ENCODE measurements around the gene CHCHD3. TPM values are rescaled to one million over a fixed set of nuclear protein-coding genes. Genes with fewer than 3 reads are reported as not detected.

Gene CHCHD3
- total and polyA plus RNA-seq, 2 donors (not counting 1 experiment from before 2014, with no cell fraction given) = 80.8 to 94.0 TPM

DNA sequence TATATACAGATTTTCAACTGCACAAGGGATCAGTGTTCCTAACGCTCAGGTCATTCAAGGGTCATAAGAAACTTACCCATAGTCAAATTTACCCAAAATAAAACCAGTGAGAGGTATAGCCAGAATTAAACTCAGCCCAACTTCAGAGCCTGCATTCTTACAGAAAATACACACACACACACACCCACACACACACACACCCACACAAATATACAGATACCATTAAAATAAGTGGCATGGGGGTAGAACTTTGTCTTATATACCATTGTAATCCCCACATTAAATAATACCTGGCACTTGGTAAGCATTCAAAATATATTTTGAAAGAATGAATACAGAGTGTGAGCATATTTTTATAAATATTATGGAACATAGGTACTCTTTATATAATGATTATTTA, 93.8 kb downstream of the CHCHD3 start:
- H3K4me2 ChIP-seq (ENCODE audit: extremely low read depth, insufficient read depth, low read length) = no peak overlapping the region
- H3K27me3 ChIP-seq (ENCODE audit: control insufficient read depth, insufficient read depth, low read length) = no peaks in the 10 kb centered on the region
- H3K9ac ChIP-seq (ENCODE audit: insufficient read depth, low read length) = no peak overlapping the region
- H3K27ac ChIP-seq (ENCODE audit: insufficient read depth, low read length) = no peak overlapping the region
- H4K20me1 ChIP-seq (ENCODE audit: control insufficient read depth, extremely low read depth, insufficient read depth, low read length) = no peaks in the 10 kb centered on the region
- H3K9me3 ChIP-seq (ENCODE audit: control insufficient read depth, insufficient read depth, low read depth, low read length) = no peaks in the 10 kb centered on the region
- peaks cover 4% of the 10 kb centered on the region for H3K79me2 ChIP-seq (ENCODE audit: control insufficient read depth, insufficient read depth, low read length)
- no peaks in the 10 kb centered on the region for H3K36me3 ChIP-seq (ENCODE audit: control insufficient read depth, insufficient read depth, low read length)
- H2AFZ ChIP-seq (ENCODE audit: low read length) = no peak overlapping the region
- DNase-seq (ENCODE audit: low read depth in 2 of 2) = no peak
- H3K4me3 ChIP-seq (replicated peaks in 1 of 4; ENCODE audit: control extremely low read depth in 1 of 4, insufficient read depth in 1 of 4, low read depth in 3 of 4, low read length in 4 of 4) = no peak overlapping the region
- no peak for TF ChIP-seq EZH2 (IDR thresholded peaks at IDR 0.05; ENCODE audit: low read length, missing control alignments)
- TF ChIP-seq, protein P1, sequence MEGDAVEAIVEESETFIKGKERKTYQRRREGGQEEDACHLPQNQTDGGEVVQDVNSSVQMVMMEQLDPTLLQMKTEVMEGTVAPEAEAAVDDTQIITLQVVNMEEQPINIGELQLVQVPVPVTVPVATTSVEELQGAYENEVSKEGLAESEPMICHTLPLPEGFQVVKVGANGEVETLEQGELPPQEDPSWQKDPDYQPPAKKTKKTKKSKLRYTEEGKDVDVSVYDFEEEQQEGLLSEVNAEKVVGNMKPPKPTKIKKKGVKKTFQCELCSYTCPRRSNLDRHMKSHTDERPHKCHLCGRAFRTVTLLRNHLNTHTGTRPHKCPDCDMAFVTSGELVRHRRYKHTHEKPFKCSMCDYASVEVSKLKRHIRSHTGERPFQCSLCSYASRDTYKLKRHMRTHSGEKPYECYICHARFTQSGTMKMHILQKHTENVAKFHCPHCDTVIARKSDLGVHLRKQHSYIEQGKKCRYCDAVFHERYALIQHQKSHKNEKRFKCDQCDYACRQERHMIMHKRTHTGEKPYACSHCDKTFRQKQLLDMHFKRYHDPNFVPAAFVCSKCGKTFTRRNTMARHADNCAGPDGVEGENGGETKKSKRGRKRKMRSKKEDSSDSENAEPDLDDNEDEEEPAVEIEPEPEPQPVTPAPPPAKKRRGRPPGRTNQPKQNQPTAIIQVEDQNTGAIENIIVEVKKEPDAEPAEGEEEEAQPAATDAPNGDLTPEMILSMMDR (conservative IDR thresholded peaks at IDR 0.05 in 1 of 2, IDR thresholded peaks at IDR 0.05 in 1 of 2; ENCODE audit: low read depth in 1 of 2, low read length in 2 of 2) = no peak
- H3K4me1 ChIP-seq (ENCODE audit: control insufficient read depth, extremely low read depth, insufficient read depth, low read length) = no peaks in the 10 kb centered on the region

DNA sequence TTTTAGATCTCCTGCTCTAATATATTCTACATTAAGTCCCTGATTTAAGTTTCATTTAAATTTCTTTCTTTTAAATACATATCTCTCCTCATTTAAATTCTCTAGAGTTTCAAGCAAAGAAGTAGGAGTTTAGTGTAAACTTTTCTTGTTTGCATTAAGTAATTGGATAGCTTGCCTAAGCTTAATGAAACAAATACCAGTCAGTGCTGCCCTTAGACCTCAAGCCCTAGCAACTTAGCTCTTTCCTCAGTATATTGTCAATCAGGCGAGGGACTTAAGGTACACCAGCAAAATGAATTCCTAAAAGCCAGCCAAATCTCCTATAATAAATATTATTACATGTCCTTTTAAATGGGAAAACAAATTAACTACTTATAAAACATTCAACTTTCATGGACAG, 101.5 kb downstream of the CHCHD3 start:
- Histone ChIP-seq H3K9me3 (ENCODE audit: control insufficient read depth, insufficient read depth, low read depth, low read length) (no peaks in the 10 kb centered on the region), H2AFZ (ENCODE audit: low read length) (no peak overlapping the region), H3K27ac (ENCODE audit: insufficient read depth, low read length) (no peak overlapping the region), H3K36me3 (ENCODE audit: control insufficient read depth, insufficient read depth, low read length) (no peaks in the 10 kb centered on the region), H3K79me2 (ENCODE audit: control insufficient read depth, insufficient read depth, low read length) (peaks cover 3% of the 10 kb centered on the region), H3K9ac (ENCODE audit: insufficient read depth, low read length) (no peak overlapping the region), H3K27me3 (ENCODE audit: control insufficient read depth, insufficient read depth, low read length) (no peaks in the 10 kb centered on the region), H3K4me1 (ENCODE audit: control insufficient read depth, extremely low read depth, insufficient read depth, low read length) (no peaks in the 10 kb centered on the region), H4K20me1 (ENCODE audit: control insufficient read depth, extremely low read depth, insufficient read depth, low read length) (peaks cover 2% of the 10 kb centered on the region), H3K4me3 (replicated peaks in 1 of 4; ENCODE audit: control extremely low read depth in 1 of 4, insufficient read depth in 1 of 4, low read depth in 3 of 4, low read length in 4 of 4) (no peak overlapping the region), H3K4me2 (ENCODE audit: extremely low read depth, insufficient read depth, low read length) (no peak overlapping the region)
- DNase-seq (ENCODE audit: low read depth in 2 of 2) = no peak
- TF ChIP-seq EZH2 (IDR thresholded peaks at IDR 0.05; ENCODE audit: low read length, missing control alignments) = no peak
- TF ChIP-seq, protein P1 (conservative IDR thresholded peaks at IDR 0.05 in 1 of 2, IDR thresholded peaks at IDR 0.05 in 1 of 2; ENCODE audit: low read depth in 1 of 2, low read length in 2 of 2) = no peak

DNA sequence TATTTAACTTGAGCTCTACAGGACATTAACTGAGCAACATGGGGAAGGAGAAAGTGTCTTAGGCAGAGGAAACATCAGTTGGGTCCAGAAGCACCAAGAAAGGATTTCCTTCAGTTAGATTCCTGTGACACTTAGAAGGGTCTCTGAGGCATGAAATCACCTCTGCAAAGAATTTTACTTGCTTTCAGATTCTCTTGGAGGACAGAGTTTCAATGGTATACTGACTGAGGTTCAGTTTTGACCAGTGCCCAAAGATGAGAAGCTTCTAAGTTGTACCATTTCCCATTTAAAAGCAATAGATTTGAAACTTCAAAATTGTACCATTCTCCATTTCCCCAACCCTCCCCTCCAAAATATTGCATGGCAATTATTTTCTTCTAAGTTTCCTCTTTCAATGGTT, 102.4 kb downstream of the CHCHD3 start:
- peaks cover 3% of the 10 kb centered on the region for H3K79me2 ChIP-seq (ENCODE audit: control insufficient read depth, insufficient read depth, low read length)
- H3K27ac ChIP-seq (ENCODE audit: insufficient read depth, low read length) = no peak overlapping the region
- no peak overlapping the region for H3K4me3 ChIP-seq (replicated peaks in 1 of 4; ENCODE audit: control extremely low read depth in 1 of 4, insufficient read depth in 1 of 4, low read depth in 3 of 4, low read length in 4 of 4)
- no peak overlapping the region for H2AFZ ChIP-seq (ENCODE audit: low read length)
- H3K36me3 ChIP-seq (ENCODE audit: control insufficient read depth, insufficient read depth, low read length) = no peaks in the 10 kb centered on the region
- no peak for DNase-seq (ENCODE audit: low read depth in 2 of 2)
- no peak for TF ChIP-seq EZH2 (IDR thresholded peaks at IDR 0.05; ENCODE audit: low read length, missing control alignments)
- H3K9ac ChIP-seq (ENCODE audit: insufficient read depth, low read length) = no peak overlapping the region
- no peaks in the 10 kb centered on the region for H3K27me3 ChIP-seq (ENCODE audit: control insufficient read depth, insufficient read depth, low read length)
- no peaks in the 10 kb centered on the region for H3K9me3 ChIP-seq (ENCODE audit: control insufficient read depth, insufficient read depth, low read depth, low read length)
- H4K20me1 ChIP-seq (ENCODE audit: control insufficient read depth, extremely low read depth, insufficient read depth, low read length) = peaks cover 2% of the 10 kb centered on the region
- no peaks in the 10 kb centered on the region for H3K4me1 ChIP-seq (ENCODE audit: control insufficient read depth, extremely low read depth, insufficient read depth, low read length)
- H3K4me2 ChIP-seq (ENCODE audit: extremely low read depth, insufficient read depth, low read length) = no peak overlapping the region
